PC-3 (cell line): Measurements from ENCODE around the gene PLIN4. TPM values are rescaled to one million over a fixed set of nuclear protein-coding genes. Genes with fewer than 3 reads are reported as not detected.

Source experiments
- ATAC-seq: fragments of 200-7000 bp; cut with Tn5 transposase; 2 replicates; pipeline ENCODE4 v1.9.1; 2020; ENCODE audit warnings: mild to moderate bottlenecking, moderate library complexity
- BruUV-seq: library from RNA; stranded (reverse); fragments of 400-500 nt; replicated peaks from 2 replicates; lab custom pipeline; 2021; lab: Mats Ljungman, UMichigan
- CTCF ChIA-PET: fragments of 300-600 bp; sonication (Branson Sonifier 250); formaldehyde crosslinking; loops from one replicate; lab custom pipeline; 2022; ENCODE audit warnings: antibody characterized with exemption; lab: Charles Lee
- POLR2A ChIA-PET: fragments of 300-600 bp; sonication (Branson Sonifier 250); formaldehyde crosslinking; loops from one replicate; lab custom pipeline; 2022; ENCODE audit warnings: antibody characterized with exemption; ENCODE audit not compliant: unreplicated experiment; lab: Charles Lee
- DNase-seq: peaks from one replicate; pipeline ENCODE4 v3.0.0-alpha.2; 2015
- H2AFZ ChIP-seq: fragments of 300-600 bp; sonication (generic); 2 replicates; pipeline ENCODE4 v1.6.0; 2016; ENCODE audit warnings: antibody characterized with exemption, low read length
- H3F3A ChIP-seq: fragments of 300-600 bp; sonication (generic); one replicate; pipeline ENCODE4 v1.6.0; 2017; ENCODE audit warnings: antibody characterized with exemption, low read length, control low read depth, mild to moderate bottlenecking; ENCODE audit not compliant: unreplicated experiment
- H3K27ac ChIP-seq: fragments of 300-600 bp; sonication (generic); 2 replicates; pipeline ENCODE4 v1.5.1; 2016; ENCODE audit warnings: mild to moderate bottlenecking, low read length
- H3K27me3 ChIP-seq: fragments of 300-600 bp; sonication (generic); 2 replicates; pipeline ENCODE4 v1.6.1; 2016; ENCODE audit warnings: low read length, mixed read lengths
- H3K36me3 ChIP-seq: fragments of 300-600 bp; sonication (generic); 2 replicates; pipeline ENCODE4 v1.6.1; 2016; ENCODE audit warnings: low read depth, mixed run types, low read length, mixed read lengths
- H3K4me1 ChIP-seq: fragments of 300-600 bp; sonication (generic); 2 replicates; pipeline ENCODE4 v1.5.1; 2016; ENCODE audit warnings: low read length; ENCODE audit not compliant: insufficient read depth
- H3K4me2 ChIP-seq: fragments of 300-600 bp; sonication (generic); 2 replicates; pipeline ENCODE4 v1.6.0; 2016; ENCODE audit warnings: low read length
- H3K4me3 ChIP-seq: fragments of 300-600 bp; sonication (generic); 2 replicates; pipeline ENCODE4 v1.5.1; 2016; ENCODE audit warnings: mild to moderate bottlenecking, low read length, mixed read lengths
- H3K79me2 ChIP-seq: fragments of 300-600 bp; sonication (generic); 2 replicates; pipeline ENCODE4 v1.6.1; 2017; ENCODE audit warnings: low read length, mixed read lengths
- H3K9ac ChIP-seq: fragments of 300-600 bp; sonication (generic); 2 replicates; pipeline ENCODE4 v1.6.0; 2016; ENCODE audit warnings: mild to moderate bottlenecking, low read length
- H3K9me2 ChIP-seq: fragments of 300-600 bp; sonication (generic); replicated peaks from 2 replicates; pipeline ENCODE4 v1.6.1; 2016; ENCODE audit warnings: mixed run types, low read length, mixed read lengths
- H3K9me3 ChIP-seq: fragments of 300-600 bp; sonication (generic); 2 replicates; pipeline ENCODE4 v1.6.1; 2016; ENCODE audit warnings: low read length, mixed read lengths
- H4K20me1 ChIP-seq: fragments of 300-600 bp; sonication (generic); 2 replicates; pipeline ENCODE4 v1.6.1; 2016; ENCODE audit warnings: low read length, mixed read lengths
- CTCF ChIP-seq: fragments of 300-600 bp; sonication (generic); conservative IDR thresholded peaks from 2 replicates; pipeline ENCODE4 v1.5.1; 2017; ENCODE audit warnings: antibody characterized with exemption, low read depth, mild to moderate bottlenecking, low read length
- EZH2 ChIP-seq: fragments of 300-600 bp; sonication (generic); IDR thresholded peaks from one replicate; pipeline ENCODE4 v1.6.1; 2017; ENCODE audit warnings: antibody characterized with exemption, mild to moderate bottlenecking, low read length; ENCODE audit not compliant: unreplicated experiment
- EZH2phosphoT487 ChIP-seq: fragments of 300-600 bp; sonication (generic); IDR thresholded peaks from 2 replicates; pipeline ENCODE4 v1.6.1; 2018; ENCODE audit warnings: mild to moderate bottlenecking, antibody characterized with exemption, low read length, borderline replicate concordance
- intact Hi-C: fragments of 100-400 bp; cut with micrococcal nuclease; formaldehyde crosslinking; loops from 2 replicates; pipeline ENCODE4 v1.9.0; 2023
- total RNA-seq: library from RNA; depleted of rRNA; stranded (reverse); fragments of >200 nt; gene quantifications from 2 replicates; pipeline ENCODE4 v1.2.3, GENCODE V29; 2014

The PLIN4 gene
- total RNA-seq, 1 experiment from 2014 or later = 9.1 TPM

- BruUV-seq = no TSS peak
- ChIA-PET POLR2A (no interaction called here), CTCF (no interaction called here)
- H4K20me1 ChIP-seq = no peaks in the 10 kb centered on the region
- no peak overlapping the region for H2AFZ ChIP-seq
- no peaks in the 10 kb centered on the region for H3K36me3 ChIP-seq
- no peak for TF ChIP-seq CTCF
- H3K27me3 ChIP-seq = no peaks in the 10 kb centered on the region
- no peaks in the 10 kb centered on the region for H3K9me3 ChIP-seq
- ATAC-seq (no peak), DNase-seq (no peak)
- H3K79me2 ChIP-seq = no peaks in the 10 kb centered on the region
- no peaks in the 10 kb centered on the region for H3F3A ChIP-seq
- H3K27ac ChIP-seq = no peak overlapping the region
- H3K9me2 ChIP-seq = no peaks in the 10 kb centered on the region
- no peak overlapping the region for H3K4me2 ChIP-seq
- 0 out of 2 replicates have a peak, but pooled peaks cover 3% of the 10 kb centered on the region for H3K4me1 ChIP-seq
- intact Hi-C loops = no loop called here
- H3K4me3 ChIP-seq = no peak overlapping the region
- H3K9ac ChIP-seq = no peak overlapping the region
These were observed 53.3 kb downstream of the PLIN4 start for GRCh38 chr19:4464815-4465581.

GRCh38 chr19:4457654-4458395 is 60.5 kb downstream of the PLIN4 start, which contains the start of gene UBXN6:
Gene UBXN6, minus strand, starts transcription at chr19:4457794. Its CDS starts 97 bp downstream, at chr19:4457697.
- Histone ChIP-seq H3K4me3 (peak within 1 kb of the TSS; percentile 81), H4K20me1 (no peaks in the 10 kb centered on the region), H3K36me3 (no peaks in the 10 kb centered on the region), H3K9me2 (no peaks in the 10 kb centered on the region), H3K4me2 (peak within 1 kb of the TSS; percentile 88), H3K79me2 (peaks cover 17% of the 10 kb centered on the region), H3K27ac (peak within 1 kb of the TSS; percentile 5; the same call in 1 of the 2 replicates), H3K27me3 (no peaks in the 10 kb centered on the region), H3K9me3 (no peaks in the 10 kb centered on the region), H2AFZ (peak within 1 kb of the TSS; percentile 90), H3K4me1 (no peaks in the 10 kb centered on the region; the same call in 1 of the 2 replicates), H3K9ac (peak within 1 kb of the TSS; percentile 71), H3F3A (no peaks in the 10 kb centered on the region)
- peak; percentile 83 for ATAC-seq
- DNase-seq = peak; percentile 94
- intact Hi-C loops = loop anchor here (2.0 kb wide), 1 partner anchor 211 kb away; the partner anchor contains the start of gene YJU2
- TF ChIP-seq CTCF (no peak), EZH2phosphoT487 (no peak), EZH2 (no peak)
- POLR2A ChIA-PET = interaction anchor here (0.6 kb wide), 1 partner anchor 14 kb away, joined by 14 read pairs; no protein-coding TSS in a partner anchor
- BruUV-seq = no TSS peak
- CTCF ChIA-PET = no interaction called here
